ENCODE measurements around the gene CENPVL3.
"Not testable (repeated sequence)": the region's sequence is repeated elsewhere in the genome, so short reads cannot be mapped to it uniquely, and the experiment has no call there.

The CENPVL3 gene

GRCh38 chrX:51618241-51619155, at the start of gene CENPVL3:
Gene CENPVL3, minus strand, starts transcription at chrX:51618912. Its CDS starts 39 bp downstream, at chrX:51618873.
- DNase-seq (ENCODE audit: low spot score): not testable (repeated sequence)
- in situ Hi-C loops (cut with MboI; ENCODE audit: low pct_unique_long_range_greater_than_20kb, low sequenced_read_pairs, unreplicated experiment): loop anchor here (25.0 kb wide), 1 partner anchor 644 kb away; no protein-coding TSS in a partner anchor

GRCh38 chrX:51665981-51666380, 47.3 kb upstream of the CENPVL3 start:
- no peak for TF ChIP-seq CTCF (IDR thresholded peaks at IDR 0.05; ENCODE audit: extremely low read depth, insufficient read depth, missing control alignments)
- DNase-seq (ENCODE audit: low spot score): no peak
- in situ Hi-C loops (cut with MboI; ENCODE audit: low pct_unique_long_range_greater_than_20kb, low sequenced_read_pairs, unreplicated experiment): no loop called here

- DNase-seq (ENCODE audit: low spot score): no peak
- in situ Hi-C loops (cut with MboI; ENCODE audit: low pct_unique_long_range_greater_than_20kb, low sequenced_read_pairs, unreplicated experiment): no loop called here
- no peak for TF ChIP-seq CTCF (IDR thresholded peaks at IDR 0.05; ENCODE audit: extremely low read depth, insufficient read depth, missing control alignments)
Measured at GRCh38 chrX:51643377-51643776, 24.7 kb upstream of the CENPVL3 start.

GRCh38 chrX:51641421-51642021, 22.8 kb upstream of the CENPVL3 start:
- peak; percentile 51 for TF ChIP-seq CTCF (IDR thresholded peaks at IDR 0.05; ENCODE audit: extremely low read depth, insufficient read depth, missing control alignments)
- peak; percentile 45 for DNase-seq (ENCODE audit: low spot score)
- in situ Hi-C loops (cut with MboI; ENCODE audit: low pct_unique_long_range_greater_than_20kb, low sequenced_read_pairs, unreplicated experiment): no loop called here

- DNase-seq (ENCODE audit: low spot score); in situ Hi-C loops (cut with MboI; ENCODE audit: low pct_unique_long_range_greater_than_20kb, low sequenced_read_pairs, unreplicated experiment): not testable (repeated sequence)
Measured at GRCh38 chrX:51636511-51636910, 17.8 kb upstream of the CENPVL3 start.

- in situ Hi-C loops (cut with MboI; ENCODE audit: low pct_unique_long_range_greater_than_20kb, low sequenced_read_pairs, unreplicated experiment): loop anchor here (25.0 kb wide), 1 partner anchor 648 kb away; no protein-coding TSS in a partner anchor
- DNase-seq (ENCODE audit: low spot score): peak; percentile 47
- TF ChIP-seq CTCF (IDR thresholded peaks at IDR 0.05; ENCODE audit: extremely low read depth, insufficient read depth, missing control alignments): peak; percentile 68
Measured at GRCh38 chrX:51614353-51615012, 4.2 kb downstream of the CENPVL3 start.

GRCh38 chrX:51608766-51609165, 9.9 kb downstream of the CENPVL3 start:
- TF ChIP-seq CTCF (IDR thresholded peaks at IDR 0.05; ENCODE audit: extremely low read depth, insufficient read depth, missing control alignments): no peak
- DNase-seq (ENCODE audit: low spot score): no peak
- in situ Hi-C loops (cut with MboI; ENCODE audit: low pct_unique_long_range_greater_than_20kb, low sequenced_read_pairs, unreplicated experiment): loop anchor here (25.0 kb wide), 1 partner anchor 654 kb away; no protein-coding TSS in a partner anchor
